Endothelial cell (in vitro differentiated cells): Measurements from ENCODE around the gene TNNI2. TPM values are rescaled to one million over a fixed set of nuclear protein-coding genes. Genes with fewer than 3 reads are reported as not detected.

Source experiments
- DNase-seq: peaks from one replicate; pipeline ENCODE4 v3.0.0; 2021; ENCODE audit warnings: low spot score
- H3K27ac Mint-ChIP-seq: one replicate; pipeline ENCODE4 v1.8.0; 2021; ENCODE audit warnings: mixed read lengths, inconsistent platforms; ENCODE audit not compliant: unreplicated experiment
- H3K27me3 Mint-ChIP-seq: one replicate; pipeline ENCODE4 v1.8.0; 2021; ENCODE audit warnings: mild to moderate bottlenecking, moderate library complexity, mixed read lengths, inconsistent platforms; ENCODE audit not compliant: unreplicated experiment
- H3K36me3 Mint-ChIP-seq: one replicate; pipeline ENCODE4 v1.8.0; 2021; ENCODE audit warnings: mild to moderate bottlenecking, low read depth, mixed read lengths, inconsistent platforms; ENCODE audit not compliant: unreplicated experiment
- H3K4me1 Mint-ChIP-seq: one replicate; pipeline ENCODE4 v1.8.0; 2021; ENCODE audit warnings: mild to moderate bottlenecking, mixed read lengths, inconsistent platforms; ENCODE audit not compliant: unreplicated experiment
- H3K4me3 Mint-ChIP-seq: one replicate; pipeline ENCODE4 v1.8.0; 2021; ENCODE audit warnings: mild to moderate bottlenecking, mixed read lengths, inconsistent platforms; ENCODE audit not compliant: unreplicated experiment
- H3K9me3 Mint-ChIP-seq: one replicate; pipeline ENCODE4 v1.8.0; 2021; ENCODE audit warnings: mixed read lengths, inconsistent platforms; ENCODE audit not compliant: unreplicated experiment
- long read RNA-seq: library from polyadenylated mRNA; unstranded; transcript quantifications from one replicate; pipeline ENCODE4 v2.0.0, GENCODE V29; 2020; ENCODE audit not compliant: unreplicated experiment
- total RNA-seq: library from RNA; stranded (reverse); fragmentation: NEBNext Ultra II Directional; extraction: Animal tissue kit (Norgen Biotek cat#: 25700); gene quantifications from one replicate; pipeline ENCODE4 v1.2.1, GENCODE V29; 2021; ENCODE audit not compliant: unreplicated experiment
- TF ChIP-seq, protein P1 (sequence below): fragments of 200-600 bp; sonication (generic); IDR thresholded peaks from one replicate; pipeline ENCODE4 v1.5.0; 2021; ENCODE audit warnings: antibody characterized with exemption; ENCODE audit not compliant: unreplicated experiment

TNNI2 gene
- not detected for total RNA-seq
- long read RNA-seq, result 0 reads

DNA sequence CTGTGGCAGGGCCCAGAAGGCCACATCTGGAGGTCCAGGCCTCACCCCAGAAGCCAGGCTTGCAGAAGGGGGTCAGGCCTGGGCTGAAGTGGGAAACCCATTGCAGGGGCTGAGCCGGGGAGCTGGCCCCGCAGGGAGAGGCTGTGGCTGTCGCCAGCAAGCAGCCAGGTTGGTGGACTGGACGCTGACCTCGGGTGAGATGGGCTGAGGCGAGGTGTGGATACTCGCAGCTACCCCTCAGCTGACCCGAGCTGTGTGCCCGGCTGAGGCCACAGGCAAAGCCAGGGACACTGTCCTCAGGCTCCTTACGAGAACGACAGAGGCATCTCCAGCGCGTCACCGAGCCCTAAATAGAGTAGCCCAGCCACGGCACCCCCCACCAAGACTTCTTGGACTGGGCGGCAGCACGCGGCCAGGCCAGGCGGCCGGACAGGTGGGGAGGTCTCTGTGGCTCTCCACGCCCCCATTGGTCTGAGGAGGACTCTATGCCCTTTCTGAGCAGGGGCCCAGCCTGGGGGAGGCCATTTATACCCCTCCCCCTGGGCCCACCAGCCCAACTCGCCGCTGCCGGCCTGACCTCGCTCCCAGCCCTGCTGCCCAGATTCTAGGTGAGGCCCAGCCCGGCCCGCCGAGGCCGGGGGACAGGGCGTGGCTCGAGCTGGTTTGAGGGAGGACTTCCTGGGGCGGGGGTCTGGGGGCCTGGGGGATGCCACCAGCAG, at the start of gene TNNI2:
Gene TNNI2 (plus strand): TSS at position 556 of the 719 bp plus-strand sequence. CDS start 716 bp downstream, outside the sequence.
- no peaks in the 10 kb centered on the region for H3K9me3 Mint-ChIP-seq
- H3K4me1 Mint-ChIP-seq, result no peaks in the 10 kb centered on the region
- TF ChIP-seq, protein P1, sequence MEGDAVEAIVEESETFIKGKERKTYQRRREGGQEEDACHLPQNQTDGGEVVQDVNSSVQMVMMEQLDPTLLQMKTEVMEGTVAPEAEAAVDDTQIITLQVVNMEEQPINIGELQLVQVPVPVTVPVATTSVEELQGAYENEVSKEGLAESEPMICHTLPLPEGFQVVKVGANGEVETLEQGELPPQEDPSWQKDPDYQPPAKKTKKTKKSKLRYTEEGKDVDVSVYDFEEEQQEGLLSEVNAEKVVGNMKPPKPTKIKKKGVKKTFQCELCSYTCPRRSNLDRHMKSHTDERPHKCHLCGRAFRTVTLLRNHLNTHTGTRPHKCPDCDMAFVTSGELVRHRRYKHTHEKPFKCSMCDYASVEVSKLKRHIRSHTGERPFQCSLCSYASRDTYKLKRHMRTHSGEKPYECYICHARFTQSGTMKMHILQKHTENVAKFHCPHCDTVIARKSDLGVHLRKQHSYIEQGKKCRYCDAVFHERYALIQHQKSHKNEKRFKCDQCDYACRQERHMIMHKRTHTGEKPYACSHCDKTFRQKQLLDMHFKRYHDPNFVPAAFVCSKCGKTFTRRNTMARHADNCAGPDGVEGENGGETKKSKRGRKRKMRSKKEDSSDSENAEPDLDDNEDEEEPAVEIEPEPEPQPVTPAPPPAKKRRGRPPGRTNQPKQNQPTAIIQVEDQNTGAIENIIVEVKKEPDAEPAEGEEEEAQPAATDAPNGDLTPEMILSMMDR, result no peak
- no peaks in the 10 kb centered on the region for H3K36me3 Mint-ChIP-seq
- H3K4me3 Mint-ChIP-seq, result no peak within 1 kb of the TSS
- DNase-seq, result no peak
- no peak within 1 kb of the TSS for H3K27ac Mint-ChIP-seq
- H3K27me3 Mint-ChIP-seq, result no peaks in the 10 kb centered on the region

DNA sequence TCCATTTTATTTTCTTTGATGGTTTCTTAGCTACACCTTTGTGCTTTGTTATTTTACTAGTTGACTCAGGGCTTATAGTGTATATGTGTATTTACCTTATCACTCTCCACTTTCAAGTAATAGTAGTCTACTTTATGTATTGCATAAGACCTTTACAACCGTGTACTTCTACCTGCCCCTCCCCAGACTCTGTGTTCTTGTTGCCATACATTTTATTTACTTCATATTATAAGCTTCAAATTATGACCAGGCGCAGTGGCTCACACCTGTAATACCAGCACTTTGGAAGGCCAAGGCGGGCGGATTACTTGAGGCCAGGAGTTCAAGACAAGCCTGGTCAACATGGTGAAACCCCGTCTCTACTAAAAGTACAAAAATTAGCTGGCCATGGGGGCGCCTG, 46.9 kb upstream of the TNNI2 start:
- Mint-ChIP-seq H3K27me3 (no peaks in the 10 kb centered on the region), H3K27ac (no peak overlapping the region), H3K9me3 (no peaks in the 10 kb centered on the region), H3K4me1 (no peaks in the 10 kb centered on the region), H3K36me3 (no peaks in the 10 kb centered on the region), H3K4me3 (no peak overlapping the region)
- TF ChIP-seq, protein P1, result no peak
- no peak for DNase-seq

DNA sequence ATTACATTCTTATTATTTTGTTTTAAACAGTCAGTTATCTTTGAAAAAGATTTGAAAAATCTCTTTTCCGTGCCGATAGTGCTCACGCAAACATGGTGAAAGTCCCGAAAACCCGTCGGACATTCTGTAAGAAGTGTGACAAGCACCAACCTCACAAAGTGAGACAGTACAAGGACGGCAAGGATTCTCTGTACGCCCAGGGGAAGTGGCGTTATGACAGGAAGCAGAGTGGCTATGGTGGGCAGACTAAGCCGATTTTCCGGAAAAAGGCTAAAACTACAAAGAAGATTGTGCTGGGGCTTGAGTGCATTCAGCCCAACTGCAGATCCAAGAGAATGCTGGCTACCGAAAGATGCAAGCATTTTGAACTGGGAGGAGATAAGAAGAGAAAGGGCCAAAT, 46.3 kb upstream of the TNNI2 start:
- TF ChIP-seq, protein P1, result no peak
- Mint-ChIP-seq H3K27me3 (peaks cover 2% of the 10 kb centered on the region), H3K4me3 (no peak overlapping the region), H3K4me1 (no peaks in the 10 kb centered on the region), H3K9me3 (no peaks in the 10 kb centered on the region), H3K27ac (no peak overlapping the region), H3K36me3 (no peaks in the 10 kb centered on the region)
- DNase-seq, result no peak

DNA sequence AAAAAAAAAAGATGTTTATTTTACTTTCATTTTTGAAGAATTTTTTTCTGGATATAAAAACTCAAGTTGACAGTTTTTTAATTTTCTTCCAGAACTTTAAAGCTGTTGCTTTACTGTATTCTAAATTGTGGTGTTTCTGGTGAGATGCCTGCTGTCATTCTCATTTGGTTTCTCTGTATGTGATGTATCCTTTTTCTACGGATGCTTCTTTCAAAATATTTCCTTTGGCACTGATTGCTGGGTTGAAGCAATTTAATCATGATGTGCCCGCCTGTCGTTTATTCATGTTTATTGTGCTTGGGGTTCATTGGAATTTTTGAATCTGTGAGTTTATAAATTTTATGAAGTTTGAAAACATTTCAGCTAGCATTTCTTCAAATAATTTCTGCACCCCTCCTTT, 45.7 kb upstream of the TNNI2 start:
- DNase-seq, result no peak
- Mint-ChIP-seq H3K27me3 (peaks cover 3% of the 10 kb centered on the region), H3K4me1 (no peaks in the 10 kb centered on the region), H3K27ac (no peak overlapping the region), H3K4me3 (no peak overlapping the region), H3K9me3 (no peaks in the 10 kb centered on the region), H3K36me3 (no peaks in the 10 kb centered on the region)
- TF ChIP-seq, protein P1, result no peak

DNA sequence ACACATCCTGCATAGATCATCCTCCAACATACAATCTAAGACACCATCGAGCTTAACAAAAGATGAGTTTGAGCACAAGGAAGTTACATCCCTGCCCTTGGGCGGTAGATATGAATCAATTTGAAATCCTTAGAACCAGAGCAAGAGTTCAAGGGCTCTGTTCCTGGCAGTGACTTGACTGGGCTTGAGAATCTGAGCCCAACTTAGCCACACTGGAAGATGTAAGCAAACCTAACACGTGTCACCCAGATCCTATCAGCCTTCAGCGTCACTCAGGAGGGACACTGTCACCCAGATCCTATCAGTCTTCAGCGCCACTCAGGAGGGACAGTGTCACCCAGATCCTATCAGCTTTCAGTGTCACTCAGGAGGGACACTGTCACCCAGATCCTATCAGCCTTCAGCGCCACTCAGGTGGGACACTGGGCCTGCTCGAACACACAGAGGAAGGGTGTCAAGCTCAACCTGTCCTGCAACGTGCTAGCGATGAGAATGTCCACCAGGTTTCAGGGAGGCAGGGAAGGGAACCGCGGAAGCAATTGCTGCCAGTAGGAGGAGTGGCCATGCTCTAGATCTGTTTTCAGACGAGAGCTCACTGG, 42.3 kb upstream of the TNNI2 start:
- Mint-ChIP-seq H3K4me1 (peaks cover 5% of the 10 kb centered on the region), H3K27ac (no peak overlapping the region), H3K27me3 (peaks cover 3% of the 10 kb centered on the region), H3K36me3 (no peaks in the 10 kb centered on the region), H3K9me3 (no peaks in the 10 kb centered on the region), H3K4me3 (no peak overlapping the region)
- no peak for DNase-seq
- TF ChIP-seq, protein P1, result no peak
